K562 (cell line): Measurements from ENCODE around the gene ARHGAP22. TPM values are rescaled to one million over a fixed set of nuclear protein-coding genes. Genes with fewer than 3 reads are reported as not detected.
A peak's percentile ranks its signal among the peaks of the same experiment; 100 is the strongest.

ENCODE experiments used
- BCOR ChIP-seq: fragments of 450-650 bp; IDR thresholded peaks from 2 replicates; pipeline ENCODE4 v1.6.1; 2016
- CREB1 ChIP-seq, 2 experiments: sonication (generic) in 1 of 2; formaldehyde crosslinking in 1 of 2; IDR thresholded peaks; 2 replicates each; pipeline versions ENCODE4 v1.6.1 to v1.8.0; 2012 to 2022; ENCODE audit warnings: inconsistent platforms in 1 of 2, mild to moderate bottlenecking in 1 of 2, missing genetic modification reagents in 1 of 2, moderate library complexity in 1 of 2
- CTCF ChIP-seq, 3 experiments: IDR thresholded peaks in 2 of 3; conservative IDR thresholded peaks in 1 of 3; 2 replicates each; pipeline ENCODE4 v1.5.1; 2011 to 2012; ENCODE audit warnings: low read length in 3 of 3, mild to moderate bottlenecking in 3 of 3, control low read depth in 2 of 3, improper control_type of control experiment in 1 of 3, inconsistent platforms in 1 of 3, low read depth in 1 of 3, mixed read lengths in 1 of 3, moderate library complexity in 1 of 3; ENCODE audit not compliant: insufficient read depth in 2 of 3
- CUX1 ChIP-seq: fragments of 200-800 bp; sonication (Bioruptor generic); IDR thresholded peaks from 2 replicates; pipeline ENCODE4 v1.6.1; 2016; ENCODE audit warnings: missing genetic modification characterization, missing compliant biosample characterization
- DNMT1 ChIP-seq: fragments of 450-650 bp; IDR thresholded peaks from 2 replicates; pipeline ENCODE4 v1.6.1; 2016; ENCODE audit warnings: antibody characterized with exemption, mild to moderate bottlenecking
- ILF3 ChIP-seq: fragments of 450-650 bp; IDR thresholded peaks from 2 replicates; pipeline ENCODE4 v1.6.1; 2018; ENCODE audit warnings: antibody characterized with exemption, mild to moderate bottlenecking, moderate library complexity, borderline replicate concordance
- KHSRP ChIP-seq: fragments of 450-650 bp; IDR thresholded peaks from 2 replicates; pipeline ENCODE4 v1.6.1; 2017
- MAFG ChIP-seq: fragments of 450-650 bp; conservative IDR thresholded peaks from 2 replicates; pipeline ENCODE4 v1.6.1; 2016; ENCODE audit warnings: missing genetic modification characterization, missing compliant biosample characterization
- NR2C1 ChIP-seq, 2 experiments: fragments of 450-650 bp; IDR thresholded peaks; 2 replicates each; pipeline ENCODE4 v1.6.1; 2017; ENCODE audit warnings: mild to moderate bottlenecking in 2 of 2, antibody characterized with exemption in 1 of 2, inconsistent platforms in 1 of 2, missing compliant biosample characterization in 1 of 2, missing genetic modification characterization in 1 of 2
- PHTF2 ChIP-seq: fragments of 250-450 bp; sonication (Bioruptor Pico); IDR thresholded peaks from 2 replicates; pipeline ENCODE4 v1.5.0; 2021; ENCODE audit warnings: mild to moderate bottlenecking
- SP1 ChIP-seq: sonication (generic); formaldehyde crosslinking; IDR thresholded peaks from 2 replicates; pipeline ENCODE4 v1.8.1; 2022; ENCODE audit warnings: mild to moderate bottlenecking, missing genetic modification reagents
- ZEB2 ChIP-seq: fragments of 450-650 bp; IDR thresholded peaks from 2 replicates; pipeline ENCODE4 v1.6.1; 2016
- ZNF133 ChIP-seq: fragments of 250-450 bp; sonication (Bioruptor Pico); IDR thresholded peaks from 2 replicates; pipeline ENCODE4 v1.4.0; 2020; ENCODE audit warnings: mild to moderate bottlenecking
- ZNF140 ChIP-seq: fragments of 250-450 bp; sonication (Bioruptor Pico); IDR thresholded peaks from 2 replicates; pipeline ENCODE4 v1.8.0; 2021; ENCODE audit warnings: moderate library complexity, mild to moderate bottlenecking, inconsistent platforms
- ZNF778 ChIP-seq: fragments of 450-650 bp; formaldehyde crosslinking; IDR thresholded peaks from 2 replicates; pipeline ENCODE4 v1.4.0; 2020; ENCODE audit warnings: mild to moderate bottlenecking, moderate library complexity
- ZNF79 ChIP-seq: fragments of 250-450 bp; sonication (Bioruptor Pico); IDR thresholded peaks from 2 replicates; pipeline ENCODE4 v1.4.0; 2020; ENCODE audit warnings: low read depth, mild to moderate bottlenecking, moderate library complexity
- polyA plus RNA-seq, 8 experiments: library from polyadenylated mRNA; depleted of rRNA in 4 of 8; stranded (reverse) in 5 of 8; unstranded in 3 of 8; fragments of >200 nt; fragmentation: Nextera tagmentation in 2 of 8; fragmentation: Illumina TruSeq in 1 of 8; extraction: Ambion mirVana in 2 of 8; extraction: Trizol in 1 of 8; gene quantifications; 2 replicates each; pipeline versions ENCODE4 v1.2.1 to v1.2.3, GENCODE V29; 2011 to 2014; ENCODE audit warnings: inconsistent platforms in 1 of 8, missing spikeins in 1 of 8
- total RNA-seq, 7 experiments: library from RNA; depleted of rRNA in 6 of 7; stranded (reverse); fragments of >200 nt in 6 of 7; fragmentation: Illumina TruSeq in 2 of 7; extraction: Trizol in 2 of 7; gene quantifications; 2 replicates each; pipeline versions ENCODE4 v1.2.1 to v1.2.3, GENCODE V29; 2011 to 2021; ENCODE audit warnings: low replicate concordance in 1 of 7
- TF ChIP-seq, protein P1 (sequence below): IDR thresholded peaks from 3 replicates; pipeline ENCODE4 v1.6.1; 2011; ENCODE audit warnings: borderline replicate concordance, mild to moderate bottlenecking, moderate library complexity; ENCODE audit not compliant: insufficient read length; ENCODE audit errors: extremely low read depth

Gene ARHGAP22
- total and polyA plus RNA-seq, 9 of the 15 experiments (the other 6 are each of a cell fraction or from before 2014, with no cell fraction given) = 1.3 to 28.1 (median 12.7) TPM

DNA sequence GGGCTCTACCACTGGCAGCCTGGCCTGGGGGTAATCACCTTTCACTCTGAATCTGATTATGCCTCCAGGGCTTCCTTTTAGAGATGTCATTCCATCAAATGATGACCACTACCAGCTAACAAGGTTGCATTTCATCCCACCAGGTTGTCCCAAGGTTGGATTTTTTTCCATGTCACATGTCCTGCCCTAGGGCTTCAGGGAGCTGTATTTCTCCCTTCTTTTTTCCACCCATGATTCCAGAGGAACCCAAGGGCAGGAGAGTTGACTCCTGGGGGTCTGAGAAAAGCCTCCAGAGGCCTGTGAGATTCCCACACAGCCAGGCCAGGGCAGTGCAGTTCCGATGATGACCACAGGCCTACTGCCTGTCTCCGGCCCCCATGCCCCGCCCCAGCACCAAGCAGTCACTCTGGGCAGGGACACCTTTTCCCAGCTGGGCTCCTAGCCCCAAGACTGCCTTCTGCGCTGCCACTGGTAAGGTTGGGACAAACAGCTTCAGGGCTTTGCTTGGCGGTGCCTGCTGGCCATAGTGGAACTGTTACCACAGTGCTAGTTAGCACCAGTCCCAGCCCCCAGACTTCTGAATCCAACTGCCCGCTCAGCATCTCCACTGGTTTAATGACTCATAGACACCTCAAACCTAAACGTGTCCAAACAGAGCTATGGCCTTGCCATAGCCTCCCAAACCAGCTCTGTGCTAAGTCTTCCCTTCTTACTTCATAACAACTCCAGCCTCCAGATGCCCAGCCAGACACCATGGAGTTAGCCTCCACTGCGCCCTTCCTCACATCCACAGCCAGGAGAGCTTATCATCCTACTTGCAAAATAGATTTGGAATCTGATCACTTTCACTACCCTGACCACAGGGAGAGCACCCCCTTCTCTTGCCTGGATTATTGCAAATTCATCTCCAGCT, 133.7 kb downstream of the ARHGAP22 start (continued):
- TF ChIP-seq CTCF (IDR thresholded peaks at IDR 0.05 in 2 of 3, conservative IDR thresholded peaks at IDR 0.05 in 1 of 3; ENCODE audit: insufficient read depth in 2 of 3, low read depth in 1 of 3, low read length in 3 of 3) (peak; percentile 41 to 57 (median 47); a peak in 5 of 6 replicates), PHTF2 (no peak), KHSRP (no peak), ZNF140 (CRISPR knock-in tag) (no peak), ZNF778 (no peak), CREB1 (IDR thresholded peaks at IDR 0.05) (no peak), CREB1 (CRISPR knock-in tag; IDR thresholded peaks at IDR 0.05) (no peak), ZNF79 (0 out of 2 replicates have a peak, but pooled peaks have one; percentile 14), BCOR (no peak), NR2C1 (IDR thresholded peaks at IDR 0.05) (no peak), NR2C1 (tag; IDR thresholded peaks at IDR 0.05) (0 out of 2 replicates have a peak, but pooled peaks have one; percentile 12), MAFG (tag) (0 out of 2 replicates have a peak, but pooled peaks have one; percentile 4), ILF3 (no peak), CUX1 (CRISPR knock-in tag) (peak; percentile 75; the same call in 1 of the 2 replicates), ZNF133 (no peak), ZEB2 (no peak), SP1 (CRISPR knock-in tag) (no peak), DNMT1 (no peak)
- TF ChIP-seq, protein P1, sequence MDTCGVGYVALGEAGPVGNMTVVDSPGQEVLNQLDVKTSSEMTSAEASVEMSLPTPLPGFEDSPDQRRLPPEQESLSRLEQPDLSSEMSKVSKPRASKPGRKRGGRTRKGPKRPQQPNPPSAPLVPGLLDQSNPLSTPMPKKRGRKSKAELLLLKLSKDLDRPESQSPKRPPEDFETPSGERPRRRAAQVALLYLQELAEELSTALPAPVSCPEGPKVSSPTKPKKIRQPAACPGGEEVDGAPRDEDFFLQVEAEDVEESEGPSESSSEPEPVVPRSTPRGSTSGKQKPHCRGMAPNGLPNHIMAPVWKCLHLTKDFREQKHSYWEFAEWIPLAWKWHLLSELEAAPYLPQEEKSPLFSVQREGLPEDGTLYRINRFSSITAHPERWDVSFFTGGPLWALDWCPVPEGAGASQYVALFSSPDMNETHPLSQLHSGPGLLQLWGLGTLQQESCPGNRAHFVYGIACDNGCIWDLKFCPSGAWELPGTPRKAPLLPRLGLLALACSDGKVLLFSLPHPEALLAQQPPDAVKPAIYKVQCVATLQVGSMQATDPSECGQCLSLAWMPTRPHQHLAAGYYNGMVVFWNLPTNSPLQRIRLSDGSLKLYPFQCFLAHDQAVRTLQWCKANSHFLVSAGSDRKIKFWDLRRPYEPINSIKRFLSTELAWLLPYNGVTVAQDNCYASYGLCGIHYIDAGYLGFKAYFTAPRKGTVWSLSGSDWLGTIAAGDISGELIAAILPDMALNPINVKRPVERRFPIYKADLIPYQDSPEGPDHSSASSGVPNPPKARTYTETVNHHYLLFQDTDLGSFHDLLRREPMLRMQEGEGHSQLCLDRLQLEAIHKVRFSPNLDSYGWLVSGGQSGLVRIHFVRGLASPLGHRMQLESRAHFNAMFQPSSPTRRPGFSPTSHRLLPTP = no peak
